HCT116 (cell line): ENCODE results near the gene RHD. TPM values are rescaled to one million over a fixed set of nuclear protein-coding genes. Genes with fewer than 3 reads are reported as not detected.

ENCODE experiments used
- ATAC-seq: fragments of 200-7000 bp; cut with Tn5 transposase; 2 replicates; pipeline ENCODE4 v1.9.1; 2020; ENCODE audit warnings: mild to moderate bottlenecking, moderate library complexity
- BruUV-seq: library from RNA; stranded (reverse); fragments of 400-500 nt; replicated peaks from 2 replicates; lab custom pipeline; 2021; lab: Mats Ljungman, UMichigan
- CTCF ChIA-PET: fragments of 300-600 bp; sonication (Branson Sonifier 250); formaldehyde crosslinking; loops from one replicate; lab custom pipeline; 2021; ENCODE audit warnings: antibody characterized with exemption; lab: Charles Lee
- POLR2A ChIA-PET: fragments of 300-600, 350-600 bp; sonication (Branson Sonifier 250); formaldehyde crosslinking; loops from one replicate; lab custom pipeline; 2021; ENCODE audit warnings: antibody characterized with exemption; lab: Charles Lee
- RAD21 ChIA-PET, 2 experiments: fragments of 300-600 bp; sonication (Branson Sonifier 250); formaldehyde crosslinking; loops; one replicate each; lab custom pipeline; 2023; ENCODE audit warnings: low total read pairs in 2 of 2; ENCODE audit not compliant: uncharacterized antibody in 2 of 2, unreplicated experiment in 2 of 2, low non-redundant PET in 1 of 2; lab: Charles Lee
- DNase-seq: peaks from one replicate; pipeline ENCODE4 v3.0.0-alpha.2; 2010; ENCODE audit warnings: low read depth, low spot score
- H2AFZ ChIP-seq: fragments of 200-600 bp; shearing (Covaris generic), sonication (generic); 2 replicates; pipeline ENCODE4 v1.6.1; 2017; ENCODE audit warnings: low read depth, mixed run types, mixed read lengths, antibody characterized with exemption, low read length; ENCODE audit not compliant: poor library complexity, severe bottlenecking
- H3K27ac ChIP-seq: 2 replicates; pipeline ENCODE4 v1.5.1; 2012; ENCODE audit warnings: low read depth, low read length
- H3K27me3 ChIP-seq: fragments of 200-600 bp; sonication (generic); 2 replicates; pipeline ENCODE4 v1.6.1; 2016; ENCODE audit warnings: mixed run types, low read length, mixed read lengths; ENCODE audit not compliant: insufficient read depth
- H3K36me3 ChIP-seq, 2 experiments: fragments of 200-500 bp in 1 of 2; fragments of 200-600 bp in 1 of 2; sonication (Bioruptor generic) in 1 of 2; sonication (generic) in 1 of 2; 2 replicates each; pipeline versions ENCODE4 v1.5.1 to v1.6.1; 2014 to 2016; ENCODE audit warnings: low read length in 2 of 2, inconsistent platforms in 1 of 2, mixed read lengths in 1 of 2, mixed run types in 1 of 2; ENCODE audit not compliant: insufficient read depth in 2 of 2, control insufficient read depth in 1 of 2
- H3K4me1 ChIP-seq, 2 experiments: fragments of 200-600 bp in 1 of 2; sonication (generic) in 1 of 2; 2 replicates each; pipeline versions ENCODE4 v1.5.1 to v1.6.1; 2012 to 2017; ENCODE audit warnings: low read length in 2 of 2, inconsistent platforms in 1 of 2, mild to moderate bottlenecking in 1 of 2, mixed read lengths in 1 of 2, mixed run types in 1 of 2, moderate library complexity in 1 of 2; ENCODE audit not compliant: insufficient read depth in 2 of 2, control insufficient read depth in 1 of 2
- H3K4me2 ChIP-seq: fragments of 200-600 bp; sonication (generic); 2 replicates; pipeline ENCODE4 v1.6.1; 2017; ENCODE audit warnings: mixed run types, low read length, mixed read lengths
- H3K4me3 ChIP-seq, 2 experiments: fragments of 200-600 bp in 1 of 2; sonication (generic) in 1 of 2; replicated peaks in 1 of 2; 2 replicates each; pipeline ENCODE4 v1.5.1; 2011 to 2016; ENCODE audit warnings: low read length in 2 of 2, control low read depth in 1 of 2, low read depth in 1 of 2, mild to moderate bottlenecking in 1 of 2, mixed read lengths in 1 of 2, mixed run types in 1 of 2
- H3K79me2 ChIP-seq: fragments of 200-600 bp; sonication (generic); 2 replicates; pipeline ENCODE4 v1.6.1; 2017; ENCODE audit warnings: mild to moderate bottlenecking, mixed run types, low read length, moderate library complexity, mixed read lengths; ENCODE audit not compliant: insufficient read depth
- H3K9ac ChIP-seq: fragments of 200-600 bp; sonication (generic); 2 replicates; pipeline ENCODE4 v1.6.1; 2016; ENCODE audit warnings: low read length, mixed read lengths
- H3K9me2 ChIP-seq: fragments of 200-600 bp; sonication (generic), shearing (Covaris generic); 2 replicates; pipeline ENCODE4 v1.6.1; 2017; ENCODE audit warnings: mixed run types, mild to moderate bottlenecking, moderate library complexity; ENCODE audit not compliant: insufficient read depth
- H3K9me3 ChIP-seq, 2 experiments: fragments of 200-500 bp in 1 of 2; fragments of 200-600 bp in 1 of 2; sonication (Bioruptor generic) in 1 of 2; sonication (generic) in 1 of 2; 2 replicates each; pipeline ENCODE4 v1.6.1; 2014 to 2017; ENCODE audit warnings: low read length in 2 of 2, mixed read lengths in 2 of 2, inconsistent platforms in 1 of 2, low read depth in 1 of 2, mild to moderate bottlenecking in 1 of 2, mixed run types in 1 of 2, moderate library complexity in 1 of 2; ENCODE audit not compliant: control insufficient read depth in 1 of 2, insufficient read depth in 1 of 2
- H4K20me1 ChIP-seq: fragments of 200-600 bp; sonication (generic), shearing (Covaris generic); 2 replicates; pipeline ENCODE4 v1.6.1; 2017; ENCODE audit warnings: mixed run types, mild to moderate bottlenecking, moderate library complexity; ENCODE audit not compliant: insufficient read depth
- CBX3 ChIP-seq: IDR thresholded peaks from 2 replicates; pipeline ENCODE4 v1.6.1; 2012; ENCODE audit warnings: low read depth
- JUND ChIP-seq: IDR thresholded peaks from 2 replicates; pipeline ENCODE4 v1.6.1; 2012
- ZNF274 ChIP-seq: fragments of 200-500 bp; sonication (Bioruptor generic); IDR thresholded peaks from 2 replicates; pipeline ENCODE4 v1.6.1; 2014; ENCODE audit warnings: mild to moderate bottlenecking, low read depth, low read length, inconsistent platforms
- intact Hi-C: fragments of 100-400 bp; cut with micrococcal nuclease; formaldehyde crosslinking; loops from 2 replicates; pipeline ENCODE4 v1.10.0; 2022
- total RNA-seq: library from RNA; stranded (reverse); gene quantifications from one replicate; pipeline ENCODE4 v1.2.1, GENCODE V29; 2021; ENCODE audit not compliant: unreplicated experiment
- TF ChIP-seq, protein P1 (sequence below): IDR thresholded peaks from 2 replicates; pipeline ENCODE4 v1.6.1; 2012
- TF ChIP-seq, protein P2 (sequence below), 3 experiments: fragments of 200-600 bp in 1 of 3; sonication (generic) in 1 of 3; IDR thresholded peaks in 2 of 3; conservative IDR thresholded peaks in 1 of 3; 2 replicates each; pipeline ENCODE4 v1.5.1; 2012 to 2017; ENCODE audit warnings: low read depth in 2 of 3, low read length in 2 of 3, antibody characterized with exemption in 1 of 3, borderline replicate concordance in 1 of 3, control low read depth in 1 of 3, mild to moderate bottlenecking in 1 of 3, mixed read lengths in 1 of 3, mixed run types in 1 of 3, moderate library complexity in 1 of 3; ENCODE audit not compliant: insufficient read depth in 1 of 3
- TF ChIP-seq, protein P3 (sequence below): IDR thresholded peaks from 2 replicates; pipeline ENCODE4 v1.6.1; 2011; ENCODE audit warnings: mild to moderate bottlenecking, low read length, moderate library complexity; ENCODE audit not compliant: insufficient replicate concordance; ENCODE audit errors: extremely low read depth
- TF ChIP-seq, protein P4 (sequence below): IDR thresholded peaks from 2 replicates; pipeline ENCODE4 v1.6.1; 2012

RHD gene
- total RNA-seq, 1 experiment from 2014 or later: not detected

DNA sequence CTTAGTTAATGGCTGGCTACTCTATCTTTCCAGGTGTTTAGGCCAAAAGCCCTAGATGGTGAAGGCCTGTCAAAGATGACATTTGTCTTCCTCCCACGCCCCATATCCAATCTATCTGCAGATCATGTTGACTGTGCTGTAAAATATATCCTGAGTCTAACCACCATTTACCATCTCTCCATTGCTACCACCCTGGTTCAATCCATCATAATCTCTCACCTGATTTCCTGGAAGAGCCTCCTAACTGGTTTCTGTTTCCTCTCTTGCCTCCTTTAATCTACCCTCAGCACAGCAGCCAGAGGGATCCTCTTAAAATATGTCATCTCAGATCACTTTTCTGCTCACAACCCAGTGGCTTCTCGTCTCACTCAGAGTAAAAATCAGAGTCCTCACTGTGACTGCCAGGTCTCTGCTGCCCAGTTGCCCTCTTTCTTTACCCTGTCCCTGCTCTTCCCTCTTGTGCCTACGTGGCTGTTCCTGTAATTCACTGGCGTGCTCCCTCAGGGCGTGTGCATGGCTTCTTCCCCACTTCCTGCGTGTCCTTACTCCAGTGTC is 83.6 kb downstream of the RHD start:
- peaks cover 10 to 25% of the 10 kb centered on the region in 2 experiments; a peak in 3 of 4 replicates for H3K4me1 ChIP-seq
- CTCF ChIA-PET: no interaction called here
- no peak overlapping the region for H3K4me2 ChIP-seq
- no peaks in the 10 kb centered on the region for H3K27me3 ChIP-seq
- TF ChIP-seq, protein P1, sequence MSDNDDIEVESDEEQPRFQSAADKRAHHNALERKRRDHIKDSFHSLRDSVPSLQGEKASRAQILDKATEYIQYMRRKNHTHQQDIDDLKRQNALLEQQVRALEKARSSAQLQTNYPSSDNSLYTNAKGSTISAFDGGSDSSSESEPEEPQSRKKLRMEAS: no peak
- TF ChIP-seq ZNF274 (no peak), JUND (no peak), CBX3 (no peak)
- TF ChIP-seq, protein P2, sequence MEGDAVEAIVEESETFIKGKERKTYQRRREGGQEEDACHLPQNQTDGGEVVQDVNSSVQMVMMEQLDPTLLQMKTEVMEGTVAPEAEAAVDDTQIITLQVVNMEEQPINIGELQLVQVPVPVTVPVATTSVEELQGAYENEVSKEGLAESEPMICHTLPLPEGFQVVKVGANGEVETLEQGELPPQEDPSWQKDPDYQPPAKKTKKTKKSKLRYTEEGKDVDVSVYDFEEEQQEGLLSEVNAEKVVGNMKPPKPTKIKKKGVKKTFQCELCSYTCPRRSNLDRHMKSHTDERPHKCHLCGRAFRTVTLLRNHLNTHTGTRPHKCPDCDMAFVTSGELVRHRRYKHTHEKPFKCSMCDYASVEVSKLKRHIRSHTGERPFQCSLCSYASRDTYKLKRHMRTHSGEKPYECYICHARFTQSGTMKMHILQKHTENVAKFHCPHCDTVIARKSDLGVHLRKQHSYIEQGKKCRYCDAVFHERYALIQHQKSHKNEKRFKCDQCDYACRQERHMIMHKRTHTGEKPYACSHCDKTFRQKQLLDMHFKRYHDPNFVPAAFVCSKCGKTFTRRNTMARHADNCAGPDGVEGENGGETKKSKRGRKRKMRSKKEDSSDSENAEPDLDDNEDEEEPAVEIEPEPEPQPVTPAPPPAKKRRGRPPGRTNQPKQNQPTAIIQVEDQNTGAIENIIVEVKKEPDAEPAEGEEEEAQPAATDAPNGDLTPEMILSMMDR (IDR thresholded peaks at IDR 0.05 in 2 of 3, conservative IDR thresholded peaks at IDR 0.05 in 1 of 3; ENCODE audit: borderline replicate concordance in 1 of 3, insufficient read depth in 1 of 3, low read depth in 2 of 3, low read length in 2 of 3): no peak
- TF ChIP-seq, protein P3, sequence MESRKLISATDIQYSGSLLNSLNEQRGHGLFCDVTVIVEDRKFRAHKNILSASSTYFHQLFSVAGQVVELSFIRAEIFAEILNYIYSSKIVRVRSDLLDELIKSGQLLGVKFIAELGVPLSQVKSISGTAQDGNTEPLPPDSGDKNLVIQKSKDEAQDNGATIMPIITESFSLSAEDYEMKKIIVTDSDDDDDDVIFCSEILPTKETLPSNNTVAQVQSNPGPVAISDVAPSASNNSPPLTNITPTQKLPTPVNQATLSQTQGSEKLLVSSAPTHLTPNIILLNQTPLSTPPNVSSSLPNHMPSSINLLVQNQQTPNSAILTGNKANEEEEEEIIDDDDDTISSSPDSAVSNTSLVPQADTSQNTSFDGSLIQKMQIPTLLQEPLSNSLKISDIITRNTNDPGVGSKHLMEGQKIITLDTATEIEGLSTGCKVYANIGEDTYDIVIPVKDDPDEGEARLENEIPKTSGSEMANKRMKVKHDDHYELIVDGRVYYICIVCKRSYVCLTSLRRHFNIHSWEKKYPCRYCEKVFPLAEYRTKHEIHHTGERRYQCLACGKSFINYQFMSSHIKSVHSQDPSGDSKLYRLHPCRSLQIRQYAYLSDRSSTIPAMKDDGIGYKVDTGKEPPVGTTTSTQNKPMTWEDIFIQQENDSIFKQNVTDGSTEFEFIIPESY: no peak
- TF ChIP-seq, protein P4, sequence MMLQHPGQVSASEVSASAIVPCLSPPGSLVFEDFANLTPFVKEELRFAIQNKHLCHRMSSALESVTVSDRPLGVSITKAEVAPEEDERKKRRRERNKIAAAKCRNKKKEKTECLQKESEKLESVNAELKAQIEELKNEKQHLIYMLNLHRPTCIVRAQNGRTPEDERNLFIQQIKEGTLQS: no peak
- TF ChIP-seq, all 23 proteins: peak for 0
- Histone ChIP-seq H2AFZ (no peak overlapping the region), H4K20me1 (peaks cover 4% of the 10 kb centered on the region; the same call in 1 of the 2 replicates), H3K36me3 (peaks cover 15 to 16% of the 10 kb centered on the region in 2 experiments), H3K9ac (no peak overlapping the region), H3K79me2 (no peaks in the 10 kb centered on the region), H3K9me3 (no peaks in the 10 kb centered on the region), H3K9me2 (no peaks in the 10 kb centered on the region), H3K4me3 (no peak overlapping the region), H3K27ac (no peak overlapping the region)
- ATAC-seq (no peak), DNase-seq (no peak)
- intact Hi-C loops: no loop called here
- no TSS peak for BruUV-seq
- RAD21 ChIA-PET: no interaction called here
- POLR2A ChIA-PET: no interaction called here
